Measurements from ENCODE around the gene SARS1. TPM values are rescaled to one million over a fixed set of nuclear protein-coding genes. Genes with fewer than 3 reads are reported as not detected.

SARS1 gene
- total RNA-seq, 1 experiment from 2014 or later, result 158 TPM

DNA sequence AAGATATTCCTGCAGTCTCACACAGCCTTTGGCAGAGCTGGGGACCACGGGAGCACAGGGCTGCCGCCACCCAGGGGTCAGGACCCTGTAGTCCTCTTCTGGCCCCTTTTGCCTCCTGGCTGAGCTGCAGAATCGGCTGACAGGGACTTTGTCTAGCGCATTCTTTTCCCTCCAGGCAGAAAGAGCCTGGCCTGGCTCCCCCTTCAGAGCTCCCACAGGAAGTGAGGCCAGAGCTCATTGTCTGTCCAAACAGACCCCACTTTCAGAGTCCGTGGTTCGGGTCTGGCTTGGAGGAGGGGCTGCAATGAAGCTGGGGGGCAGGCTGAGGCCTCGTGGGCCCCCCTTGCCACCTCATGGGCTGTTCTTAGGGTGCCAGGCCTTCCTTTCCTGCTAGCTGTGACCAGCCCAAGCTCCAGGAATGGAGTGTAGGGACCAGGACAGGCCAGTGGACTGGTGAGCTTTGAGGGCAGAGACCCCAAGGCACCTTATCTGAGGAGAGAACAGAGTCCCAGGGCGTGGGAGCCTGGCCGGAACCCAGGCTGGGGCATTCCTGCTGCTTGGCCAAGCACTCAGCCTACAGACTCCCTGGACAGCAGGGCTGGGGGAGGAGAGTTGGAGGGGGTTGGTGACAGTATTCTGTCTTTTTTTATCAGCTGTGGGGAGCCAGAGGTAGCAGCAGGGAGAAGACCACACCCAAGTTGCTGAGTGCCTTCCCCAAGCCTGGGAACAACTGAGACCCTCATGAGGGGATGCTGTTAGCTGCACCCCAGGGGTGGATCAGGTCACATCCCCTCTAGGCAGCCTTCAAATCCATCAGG is 40.3 kb downstream of the SARS1 start:
- Histone ChIP-seq H3K9me2 (replicated peaks; ENCODE audit: low read length) (no peaks in the 10 kb centered on the region), H4K20me1 (ENCODE audit: low read length) (no peaks in the 10 kb centered on the region), H3K9me3 (ENCODE audit: low read length) (no peaks in the 10 kb centered on the region), H3K9ac (ENCODE audit: low read length) (no peak overlapping the region), H3K4me1 (ENCODE audit: insufficient read depth, low read length) (peaks cover 19% of the 10 kb centered on the region), H3K4me3 (ENCODE audit: low read length) (no peak overlapping the region), H3F3A (ENCODE audit: low read length, unreplicated experiment) (no peaks in the 10 kb centered on the region), H3K27me3 (ENCODE audit: low read length) (no peaks in the 10 kb centered on the region), H3K79me2 (ENCODE audit: low read length) (no peaks in the 10 kb centered on the region), H2AFZ (ENCODE audit: low read length) (no peak overlapping the region), H3K4me2 (ENCODE audit: low read length) (no peak overlapping the region), H3K27ac (ENCODE audit: low read length) (no peak overlapping the region), H3K36me3 (ENCODE audit: low read depth, low read length) (no peaks in the 10 kb centered on the region)
- intact Hi-C loops (cut with micrococcal nuclease), result no loop called here
- BruUV-seq (replicated peaks), result no TSS peak
- POLR2A ChIA-PET (ENCODE audit: unreplicated experiment), result interaction anchor here (0.6 kb wide), 1 partner anchor 212 kb away, joined by 3 read pairs; the partner anchor contains the start of gene WDR47
- DNase-seq (no peak), ATAC-seq (no peak)
- no peak for TF ChIP-seq EZH2phosphoT487 (IDR thresholded peaks at IDR 0.05; ENCODE audit: borderline replicate concordance, low read length)
- TF ChIP-seq, protein P1, sequence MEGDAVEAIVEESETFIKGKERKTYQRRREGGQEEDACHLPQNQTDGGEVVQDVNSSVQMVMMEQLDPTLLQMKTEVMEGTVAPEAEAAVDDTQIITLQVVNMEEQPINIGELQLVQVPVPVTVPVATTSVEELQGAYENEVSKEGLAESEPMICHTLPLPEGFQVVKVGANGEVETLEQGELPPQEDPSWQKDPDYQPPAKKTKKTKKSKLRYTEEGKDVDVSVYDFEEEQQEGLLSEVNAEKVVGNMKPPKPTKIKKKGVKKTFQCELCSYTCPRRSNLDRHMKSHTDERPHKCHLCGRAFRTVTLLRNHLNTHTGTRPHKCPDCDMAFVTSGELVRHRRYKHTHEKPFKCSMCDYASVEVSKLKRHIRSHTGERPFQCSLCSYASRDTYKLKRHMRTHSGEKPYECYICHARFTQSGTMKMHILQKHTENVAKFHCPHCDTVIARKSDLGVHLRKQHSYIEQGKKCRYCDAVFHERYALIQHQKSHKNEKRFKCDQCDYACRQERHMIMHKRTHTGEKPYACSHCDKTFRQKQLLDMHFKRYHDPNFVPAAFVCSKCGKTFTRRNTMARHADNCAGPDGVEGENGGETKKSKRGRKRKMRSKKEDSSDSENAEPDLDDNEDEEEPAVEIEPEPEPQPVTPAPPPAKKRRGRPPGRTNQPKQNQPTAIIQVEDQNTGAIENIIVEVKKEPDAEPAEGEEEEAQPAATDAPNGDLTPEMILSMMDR (conservative IDR thresholded peaks at IDR 0.05; ENCODE audit: low read depth, low read length), result no peak
- TF ChIP-seq EZH2 (IDR thresholded peaks at IDR 0.05; ENCODE audit: low read length, unreplicated experiment), result no peak
- CTCF ChIA-PET, result no interaction called here

DNA sequence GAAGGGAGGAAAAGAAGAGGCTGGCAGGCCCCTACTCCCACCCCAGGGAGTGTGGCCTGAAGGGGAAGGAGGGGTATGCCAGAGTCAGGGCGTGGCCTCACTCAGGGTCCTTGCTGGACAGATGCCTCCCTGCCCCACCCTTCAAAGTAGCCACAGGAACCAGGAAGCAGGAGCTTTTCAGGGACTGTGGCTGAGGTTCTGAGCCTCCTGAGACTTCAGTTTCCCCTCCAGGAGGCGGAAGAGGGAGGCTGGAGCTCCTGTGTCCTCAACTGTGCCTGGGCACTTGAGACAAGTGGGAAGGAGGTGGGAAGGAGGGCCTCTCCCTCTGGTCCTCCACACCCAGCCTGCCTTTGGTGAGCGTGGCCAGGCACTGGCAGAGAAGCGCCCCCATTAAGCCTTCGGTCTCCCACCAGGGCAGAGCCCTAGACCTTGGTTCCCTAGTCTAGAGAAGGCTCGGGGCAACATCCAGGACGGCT is 40.9 kb downstream of the SARS1 start:
- no peak overlapping the region for H3K4me2 ChIP-seq (ENCODE audit: low read length)
- H3K27ac ChIP-seq (ENCODE audit: low read length), result no peak overlapping the region
- H3K9ac ChIP-seq (ENCODE audit: low read length), result no peak overlapping the region
- POLR2A ChIA-PET (ENCODE audit: unreplicated experiment), result no interaction called here
- intact Hi-C loops (cut with micrococcal nuclease), result no loop called here
- H3F3A ChIP-seq (ENCODE audit: low read length, unreplicated experiment), result no peaks in the 10 kb centered on the region
- ATAC-seq (no peak), DNase-seq (no peak)
- no peaks in the 10 kb centered on the region for H4K20me1 ChIP-seq (ENCODE audit: low read length)
- H3K36me3 ChIP-seq (ENCODE audit: low read depth, low read length), result no peaks in the 10 kb centered on the region
- H3K4me1 ChIP-seq (ENCODE audit: insufficient read depth, low read length), result peaks cover 16% of the 10 kb centered on the region
- CTCF ChIA-PET, result no interaction called here
- H3K79me2 ChIP-seq (ENCODE audit: low read length), result no peaks in the 10 kb centered on the region
- H3K9me3 ChIP-seq (ENCODE audit: low read length), result no peaks in the 10 kb centered on the region
- H2AFZ ChIP-seq (ENCODE audit: low read length), result no peak overlapping the region
- H3K4me3 ChIP-seq (ENCODE audit: low read length), result no peak overlapping the region
- TF ChIP-seq, protein P1 (conservative IDR thresholded peaks at IDR 0.05; ENCODE audit: low read depth, low read length), result no peak
- TF ChIP-seq EZH2 (IDR thresholded peaks at IDR 0.05; ENCODE audit: low read length, unreplicated experiment), result no peak
- TF ChIP-seq EZH2phosphoT487 (IDR thresholded peaks at IDR 0.05; ENCODE audit: borderline replicate concordance, low read length), result no peak
- BruUV-seq (replicated peaks), result no TSS peak
- H3K27me3 ChIP-seq (ENCODE audit: low read length), result no peaks in the 10 kb centered on the region
- H3K9me2 ChIP-seq (replicated peaks; ENCODE audit: low read length), result no peaks in the 10 kb centered on the region

DNA sequence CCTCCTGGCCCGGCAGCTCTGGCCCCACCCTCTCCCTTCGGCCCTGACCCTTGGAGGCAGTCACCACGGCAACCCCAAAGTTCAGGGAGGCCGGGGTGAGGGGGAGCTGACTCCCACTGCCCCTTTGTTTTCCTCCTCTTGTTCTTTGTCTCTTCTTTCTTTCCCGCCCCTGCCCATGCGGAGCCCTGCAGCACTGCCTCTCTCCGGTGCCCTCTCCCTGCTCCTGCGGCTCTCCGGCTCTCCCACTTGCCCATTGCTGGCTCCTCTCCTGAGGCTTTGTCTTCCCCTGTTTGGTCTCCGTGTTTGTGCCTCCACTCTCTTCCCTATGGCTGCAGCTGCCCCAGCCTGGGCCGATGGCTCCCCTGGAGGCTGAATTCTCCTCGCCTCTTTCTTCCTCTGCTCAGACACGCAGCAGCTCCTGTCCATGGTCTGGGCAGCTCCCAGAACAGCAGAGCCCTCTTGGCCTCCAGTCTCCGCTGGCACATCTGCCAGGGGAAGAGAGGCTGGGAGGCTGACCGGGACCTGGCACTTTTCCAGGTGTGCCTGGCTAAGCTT is 41.5 kb downstream of the SARS1 start:
- ATAC-seq (no peak), DNase-seq (no peak)
- H3K9me2 ChIP-seq (replicated peaks; ENCODE audit: low read length), result no peaks in the 10 kb centered on the region
- intact Hi-C loops (cut with micrococcal nuclease), result no loop called here
- no peaks in the 10 kb centered on the region for H3K36me3 ChIP-seq (ENCODE audit: low read depth, low read length)
- H3K27ac ChIP-seq (ENCODE audit: low read length), result no peak overlapping the region
- H3K9me3 ChIP-seq (ENCODE audit: low read length), result no peaks in the 10 kb centered on the region
- H3F3A ChIP-seq (ENCODE audit: low read length, unreplicated experiment), result no peaks in the 10 kb centered on the region
- CTCF ChIA-PET, result no interaction called here
- POLR2A ChIA-PET (ENCODE audit: unreplicated experiment), result no interaction called here
- H3K9ac ChIP-seq (ENCODE audit: low read length), result no peak overlapping the region
- H3K4me1 ChIP-seq (ENCODE audit: insufficient read depth, low read length), result peaks cover 14% of the 10 kb centered on the region
- no peaks in the 10 kb centered on the region for H3K79me2 ChIP-seq (ENCODE audit: low read length)
- H3K27me3 ChIP-seq (ENCODE audit: low read length), result no peaks in the 10 kb centered on the region
- no peak overlapping the region for H3K4me2 ChIP-seq (ENCODE audit: low read length)
- no peak overlapping the region for H3K4me3 ChIP-seq (ENCODE audit: low read length)
- TF ChIP-seq EZH2 (IDR thresholded peaks at IDR 0.05; ENCODE audit: low read length, unreplicated experiment) (no peak), EZH2phosphoT487 (IDR thresholded peaks at IDR 0.05; ENCODE audit: borderline replicate concordance, low read length) (no peak)
- TF ChIP-seq, protein P1 (conservative IDR thresholded peaks at IDR 0.05; ENCODE audit: low read depth, low read length), result no peak
- H4K20me1 ChIP-seq (ENCODE audit: low read length), result no peaks in the 10 kb centered on the region
- BruUV-seq (replicated peaks), result no TSS peak
- H2AFZ ChIP-seq (ENCODE audit: low read length), result no peak overlapping the region
